IPS-11a (cell line): Measurements from ENCODE around the gene MBP.
"Not testable (repeated sequence)": the region's sequence is repeated elsewhere in the genome, so short reads cannot be mapped to it uniquely, and the experiment has no call there.

Experiments used
- H3K4me3 ChIP-seq: one replicate; pipeline ENCODE4 v1.5.1; 2013; ENCODE audit warnings: low read depth, low read length, control low read depth

Gene MBP

GRCh38 chr18:76979111-76979751, 153.4 kb downstream of the MBP start:
- no peak overlapping the region for H3K4me3 ChIP-seq

- H3K4me3 ChIP-seq: no peak overlapping the region
These were observed 154.0 kb downstream of the MBP start for GRCh38 chr18:76978616-76979015.

- no peak overlapping the region for H3K4me3 ChIP-seq
These were observed 154.8 kb downstream of the MBP start for GRCh38 chr18:76977684-76978232.

- no peak overlapping the region for H3K4me3 ChIP-seq
These were observed 155.4 kb downstream of the MBP start for GRCh38 chr18:76977108-76977621.

GRCh38 chr18:76975577-76976110, 156.9 kb downstream of the MBP start:
- H3K4me3 ChIP-seq: no peak overlapping the region

- no peak overlapping the region for H3K4me3 ChIP-seq
These were observed 158.2 kb downstream of the MBP start for GRCh38 chr18:76974386-76974785.

GRCh38 chr18:76973520-76974266, 158.9 kb downstream of the MBP start:
- no peak overlapping the region for H3K4me3 ChIP-seq

- H3K4me3 ChIP-seq: no peak overlapping the region
These were observed 159.6 kb downstream of the MBP start for GRCh38 chr18:76972846-76973519.

- H3K4me3 ChIP-seq: no peak overlapping the region
These were observed 160.3 kb downstream of the MBP start for GRCh38 chr18:76972241-76972640.

GRCh38 chr18:76970770-76971559, 161.6 kb downstream of the MBP start:
- no peak overlapping the region for H3K4me3 ChIP-seq

GRCh38 chr18:76967721-76968472, 164.7 kb downstream of the MBP start:
- H3K4me3 ChIP-seq: no peak overlapping the region

- not testable (repeated sequence) for H3K4me3 ChIP-seq
These were observed 165.3 kb downstream of the MBP start for GRCh38 chr18:76967299-76967698.

- H3K4me3 ChIP-seq: not testable (repeated sequence)
These were observed 166.9 kb downstream of the MBP start for GRCh38 chr18:76965555-76966151.

- no peak overlapping the region for H3K4me3 ChIP-seq
These were observed 168.6 kb downstream of the MBP start for GRCh38 chr18:76963936-76964335.

GRCh38 chr18:76962851-76963250, 169.7 kb downstream of the MBP start:
- no peak overlapping the region for H3K4me3 ChIP-seq

GRCh38 chr18:76960528-76961035, 172.0 kb downstream of the MBP start:
- no peak overlapping the region for H3K4me3 ChIP-seq

- H3K4me3 ChIP-seq: no peak overlapping the region
These were observed 173.0 kb downstream of the MBP start for GRCh38 chr18:76959605-76960004.

- H3K4me3 ChIP-seq: no peak overlapping the region
These were observed 173.8 kb downstream of the MBP start for GRCh38 chr18:76958692-76959341.
